Measurements from ENCODE around the gene VTI1A.

Gene VTI1A

DNA sequence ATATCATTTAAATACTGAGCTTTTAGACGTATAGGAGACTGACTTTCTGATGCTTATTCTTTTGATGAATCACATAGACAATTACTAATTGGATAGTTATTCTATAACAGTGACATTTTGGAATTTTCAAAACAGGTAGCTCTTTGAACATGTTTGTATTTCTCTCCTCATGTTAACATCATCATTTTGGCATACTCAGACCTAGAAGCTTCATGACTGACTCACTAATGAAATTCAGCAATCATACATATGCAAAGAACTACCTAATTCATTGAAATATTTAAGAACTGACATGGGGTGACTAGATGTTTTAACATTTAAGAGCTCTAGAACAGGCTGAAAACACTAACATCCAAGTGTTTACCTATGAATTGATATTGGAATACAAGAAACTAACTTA lies 192.3 kb downstream of the VTI1A start:
- DNase-seq, result no peak

DNA sequence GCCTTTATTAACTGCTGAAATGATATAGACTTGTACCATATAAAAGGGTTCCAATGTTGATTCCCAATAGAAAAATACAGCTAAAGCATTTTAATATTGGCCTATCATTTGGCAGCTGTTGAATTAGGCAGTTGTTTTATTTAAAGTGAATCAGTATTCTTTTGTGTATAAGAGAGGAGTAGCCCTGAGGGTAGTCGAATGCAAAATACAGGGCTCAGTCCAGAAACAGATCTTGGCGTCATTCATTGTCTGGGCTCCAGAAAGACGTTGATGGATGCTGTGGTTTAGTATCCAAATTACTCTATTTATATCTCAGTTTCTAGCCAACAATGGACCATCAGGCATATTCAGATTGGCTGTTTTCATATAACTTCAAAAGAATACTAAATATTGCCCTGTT lies 193.6 kb downstream of the VTI1A start:
- DNase-seq, result no peak

DNA sequence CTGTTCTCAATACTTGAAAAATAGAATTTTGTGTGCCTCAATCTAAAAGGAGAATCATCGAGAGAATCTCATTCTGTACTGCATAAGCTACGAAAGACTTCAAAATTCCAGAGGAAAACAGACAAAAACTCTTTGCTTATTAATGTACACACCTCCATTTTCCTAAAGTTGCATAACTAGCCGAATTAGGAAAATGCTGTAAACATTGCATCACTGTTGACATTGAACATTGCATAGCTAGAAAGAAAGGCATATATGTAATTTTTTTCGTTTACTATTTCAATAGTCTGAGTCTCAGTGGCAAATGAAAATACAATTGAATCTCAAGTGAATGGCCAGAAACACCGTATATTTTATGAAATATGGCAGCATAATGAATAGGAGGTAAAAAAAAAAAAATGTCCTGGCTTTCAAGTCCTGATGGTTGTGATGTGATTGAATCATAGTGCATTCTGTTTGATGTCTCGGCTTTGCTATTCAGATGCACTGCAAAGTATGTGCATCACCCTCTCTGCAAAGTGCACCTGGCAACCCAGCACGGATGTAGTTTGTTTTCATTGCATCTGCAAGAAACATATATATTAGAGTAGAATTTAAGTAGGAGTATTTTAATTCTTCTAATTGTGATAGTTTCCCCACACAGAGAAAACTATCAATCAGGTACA lies 196.7 kb downstream of the VTI1A start:
- DNase-seq, result no peak

DNA sequence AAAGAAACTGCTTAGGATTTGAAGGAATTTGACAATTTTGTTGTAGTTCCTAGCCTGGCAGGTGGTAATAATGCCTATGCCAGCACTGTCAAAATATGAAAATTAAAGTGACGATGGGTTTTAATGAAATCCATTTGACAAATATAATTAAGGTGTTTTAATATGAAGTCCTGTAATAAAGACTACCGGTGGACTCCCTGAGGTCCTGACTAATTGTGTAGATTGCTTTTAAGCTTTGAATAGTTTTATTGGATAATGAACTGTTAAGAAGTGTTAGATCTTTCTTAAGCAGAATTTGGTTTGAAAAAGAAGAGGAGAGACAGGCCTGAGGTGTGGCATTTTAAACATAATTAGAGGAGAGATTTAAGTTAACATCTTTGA lies 197.2 kb downstream of the VTI1A start:
- no peak for DNase-seq

DNA sequence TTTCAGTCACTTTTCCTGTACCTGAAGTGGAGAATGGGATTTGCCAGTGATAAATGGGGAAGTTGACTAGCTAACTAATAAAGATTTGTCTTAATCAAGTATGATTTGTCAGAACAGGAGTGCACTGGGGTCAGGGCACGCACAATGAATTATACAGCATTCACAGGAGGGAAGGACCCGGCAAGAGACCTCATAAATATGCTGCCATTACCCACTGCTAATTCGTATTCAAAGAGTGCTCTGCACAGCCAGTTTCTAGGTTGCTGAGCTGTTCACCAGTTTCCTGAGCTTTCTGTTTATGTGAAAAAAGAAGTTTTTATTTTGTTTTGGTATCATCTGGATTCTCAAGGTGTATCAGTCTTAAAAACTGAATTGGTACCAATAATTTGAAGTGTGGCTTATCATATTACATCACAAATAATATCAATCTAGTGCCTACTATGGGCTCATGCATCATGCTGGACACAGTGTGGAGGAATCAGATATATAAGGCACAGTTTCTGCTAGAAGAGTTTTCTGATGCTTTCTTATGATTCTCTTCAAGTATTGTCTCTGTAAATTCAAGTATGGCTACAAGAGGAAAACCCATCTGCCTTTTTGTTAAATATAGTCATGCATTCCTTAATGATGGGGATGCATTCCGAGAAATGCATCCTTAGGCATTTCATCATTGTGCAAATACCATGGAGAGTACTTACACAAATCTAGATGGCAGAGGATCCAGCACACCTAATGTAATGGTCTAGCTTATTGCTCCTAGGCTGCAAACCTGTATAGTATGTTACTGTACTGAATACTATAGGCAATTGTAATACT lies 202.2 kb downstream of the VTI1A start:
- no peak for DNase-seq

DNA sequence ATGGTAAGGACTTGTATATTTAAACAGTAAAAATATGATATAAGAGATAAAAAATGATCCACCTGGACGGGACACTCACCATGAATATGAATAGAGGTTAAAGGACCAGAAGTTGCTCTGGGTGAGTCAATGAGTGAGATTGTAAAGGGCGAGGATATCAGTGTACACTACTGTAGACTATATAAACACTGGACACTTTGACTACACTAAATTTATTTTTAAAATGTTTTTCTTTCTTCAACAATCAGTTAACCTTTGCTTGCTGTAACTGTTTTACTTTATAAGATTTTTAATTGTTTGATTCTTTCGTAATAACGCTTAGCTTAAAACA lies 202.8 kb downstream of the VTI1A start:
- DNase-seq, result no peak

DNA sequence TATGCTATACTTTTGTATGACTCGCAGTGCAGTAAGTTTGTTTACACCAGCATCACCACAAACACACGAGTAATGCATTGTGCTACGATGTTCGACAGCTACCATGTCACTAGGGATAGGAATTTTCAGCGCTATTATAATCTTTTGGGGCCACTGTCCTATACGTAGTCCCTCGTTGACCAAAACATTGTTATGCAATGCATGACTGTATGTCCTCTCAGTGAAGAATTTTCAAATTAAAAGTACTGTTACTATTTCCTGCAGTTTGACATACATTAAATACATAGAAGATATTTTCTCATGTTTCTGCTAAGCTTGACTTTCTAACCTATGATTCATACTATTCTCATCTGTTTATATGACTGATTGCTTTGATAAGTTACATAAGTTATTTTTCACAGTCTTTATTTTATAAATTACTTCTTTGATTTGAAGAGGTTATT lies 203.6 kb downstream of the VTI1A start:
- no peak for DNase-seq

DNA sequence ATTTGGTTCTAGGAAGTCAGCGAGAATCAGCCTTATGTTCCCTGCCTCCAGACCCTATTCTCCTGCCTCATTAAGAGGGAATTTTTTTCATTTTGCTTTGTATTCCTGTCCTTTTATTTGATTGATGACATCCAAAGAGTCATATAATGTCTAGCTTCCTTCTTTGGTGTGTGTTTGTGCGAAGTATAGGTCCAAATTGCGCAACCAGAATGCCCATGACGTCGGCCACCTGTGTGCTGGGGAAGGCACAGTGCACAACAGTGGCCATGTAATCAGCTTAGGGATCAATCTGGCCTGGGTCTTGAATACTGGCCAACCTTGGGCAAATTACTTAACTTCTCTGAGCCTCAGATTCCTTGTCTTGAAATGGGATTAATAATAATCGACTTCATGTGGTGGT lies 206.2 kb downstream of the VTI1A start:
- no peak for DNase-seq

DNA sequence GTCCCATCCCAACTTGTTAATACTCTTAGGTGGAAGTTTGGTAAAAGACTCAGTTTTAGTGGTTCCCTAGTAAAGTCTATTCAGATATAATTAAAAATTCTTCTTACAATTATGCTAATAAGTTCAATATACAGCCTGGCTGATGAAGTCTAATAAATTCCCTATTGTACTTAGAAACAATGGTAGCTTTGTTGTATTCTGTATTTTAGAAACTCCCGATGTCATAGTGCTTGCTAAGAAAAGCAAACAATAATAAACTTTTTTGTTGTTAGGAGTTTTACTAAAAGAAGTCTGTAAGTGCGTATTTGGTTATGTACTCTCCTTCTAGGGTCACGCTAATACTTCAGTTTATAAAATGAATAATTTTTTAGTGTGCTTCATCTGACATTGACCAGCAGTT lies 206.8 kb downstream of the VTI1A start:
- no peak for DNase-seq

DNA sequence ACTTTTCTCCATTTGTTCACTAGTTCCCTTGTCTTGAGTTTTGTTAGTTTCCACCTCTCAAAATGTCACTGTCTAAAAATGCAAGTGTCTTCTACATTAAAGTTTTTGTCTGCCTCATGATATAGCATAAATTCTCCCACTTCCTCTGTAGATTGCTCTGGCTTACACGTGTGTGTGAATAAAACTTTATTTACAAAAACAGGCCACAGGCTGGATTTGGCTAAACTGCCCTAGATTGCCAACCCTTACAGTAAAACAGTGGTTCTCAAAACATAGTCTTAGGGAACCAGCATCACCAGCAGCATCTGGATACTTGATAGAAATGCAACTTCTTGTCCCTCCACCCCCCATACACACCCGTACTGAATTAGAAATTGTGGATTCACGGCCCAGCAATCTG lies 207.8 kb downstream of the VTI1A start:
- no peak for DNase-seq

DNA sequence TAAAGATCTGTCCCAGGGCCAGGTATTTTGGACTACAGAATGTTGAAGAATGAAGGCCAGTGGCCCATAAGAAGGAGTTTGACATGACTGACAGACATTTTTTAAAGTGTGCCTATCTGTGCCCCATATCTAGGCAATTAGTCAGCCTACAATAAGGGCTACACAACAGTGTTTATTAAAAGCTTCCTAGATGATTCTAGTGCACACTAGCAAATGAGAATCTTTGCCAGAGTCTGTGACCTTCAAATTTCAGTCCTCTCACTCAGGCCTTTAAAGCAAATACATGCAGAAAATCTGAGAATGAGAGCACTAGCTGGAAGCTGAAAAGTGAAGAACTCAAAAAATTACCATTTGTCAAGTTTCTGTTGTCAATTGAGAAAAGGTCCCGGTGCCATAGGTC lies 208.7 kb downstream of the VTI1A start:
- DNase-seq, result no peak

DNA sequence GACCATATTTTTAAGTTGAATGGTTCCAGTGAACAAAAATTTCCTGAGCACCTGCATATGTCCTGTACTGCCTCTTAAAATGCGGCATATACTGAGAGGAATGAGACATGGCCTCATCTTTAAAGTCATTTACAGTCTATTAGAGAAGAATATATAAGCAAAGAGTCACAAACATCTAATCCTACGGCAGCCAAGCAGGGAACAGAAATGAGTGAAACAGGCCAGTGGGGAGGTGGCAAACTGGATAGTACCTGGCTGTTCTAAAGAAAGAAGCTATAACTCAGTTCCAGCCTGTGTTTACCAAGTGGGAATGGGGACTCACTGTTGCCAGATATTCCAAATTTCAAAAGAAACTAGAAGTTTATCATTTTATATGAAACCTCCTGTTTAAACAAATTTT lies 211.4 kb downstream of the VTI1A start:
- DNase-seq, result no peak

DNA sequence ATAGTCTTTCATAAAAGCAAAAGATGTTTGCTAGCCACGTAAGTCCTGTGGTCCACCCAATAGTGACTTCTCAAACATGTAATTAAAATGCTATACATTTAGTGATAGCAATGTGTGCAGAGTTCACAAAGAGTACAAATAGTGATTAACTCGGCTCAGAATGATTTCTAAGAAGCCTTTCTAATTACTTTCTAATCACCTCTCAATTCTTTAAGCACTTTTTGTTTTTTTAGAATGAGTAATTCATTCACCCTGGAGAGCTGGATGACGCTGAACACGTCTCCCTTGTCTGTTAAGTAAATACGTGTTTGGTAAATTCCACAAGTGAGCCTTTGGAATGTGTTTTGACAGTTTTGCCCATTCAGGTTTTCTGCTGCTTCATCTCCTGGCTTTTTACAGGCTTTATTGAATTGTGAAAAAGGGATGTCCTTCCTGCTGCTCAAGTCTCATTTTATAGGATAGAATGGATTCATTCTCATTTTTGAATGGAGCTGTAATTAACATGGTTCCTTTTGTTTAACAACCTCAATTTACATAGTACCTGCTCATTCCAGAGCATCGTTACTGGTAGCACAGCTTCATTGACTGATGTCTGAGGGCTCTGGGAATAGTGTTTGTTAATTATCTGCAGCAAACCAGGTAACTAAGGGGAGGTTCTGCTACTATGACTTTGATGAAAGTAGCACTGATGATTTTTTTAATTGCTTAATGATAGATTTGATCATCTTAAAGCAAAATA lies 212.1 kb downstream of the VTI1A start:
- no peak for DNase-seq

DNA sequence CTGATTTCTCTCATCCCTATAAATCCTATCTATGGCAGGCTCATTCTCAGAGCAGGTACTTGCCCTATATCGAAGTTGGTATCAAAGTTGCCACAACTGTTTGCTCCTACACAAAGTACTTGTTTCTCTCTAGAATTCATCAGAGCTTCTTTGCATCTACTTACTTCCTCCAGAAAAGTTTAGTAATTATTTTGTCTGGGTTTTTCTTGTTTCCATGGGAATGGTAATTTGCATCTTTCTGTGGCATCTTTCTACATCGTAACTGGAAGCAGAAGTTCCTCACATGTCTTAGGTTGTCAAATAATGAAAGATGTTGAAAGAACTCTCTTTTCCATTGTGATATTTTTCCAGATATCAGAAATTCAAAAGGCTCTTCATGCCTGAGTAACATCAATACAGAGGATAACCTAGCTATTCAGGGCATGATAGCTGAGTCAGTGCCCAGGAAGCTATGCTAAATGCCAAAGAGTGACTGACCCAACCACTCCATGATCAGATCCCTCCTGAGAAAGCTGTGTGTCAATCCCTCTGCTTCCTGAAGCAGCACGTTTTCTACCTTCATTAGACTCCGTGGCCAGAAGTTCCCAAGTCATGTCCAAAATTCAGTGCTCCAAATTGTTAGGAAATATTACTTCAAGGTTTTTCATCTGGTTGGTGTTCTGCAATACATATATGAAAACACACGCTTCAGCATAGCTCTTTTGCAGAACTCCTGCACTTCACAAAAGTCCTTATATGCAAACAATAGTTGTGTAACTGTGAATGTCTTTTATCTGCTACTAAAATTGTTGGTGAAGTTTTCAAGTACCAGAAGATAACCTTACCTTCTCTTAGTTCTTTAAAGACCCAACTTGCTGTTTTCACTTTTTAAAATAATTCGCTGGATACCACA lies 216.5 kb downstream of the VTI1A start:
- no peak for DNase-seq

DNA sequence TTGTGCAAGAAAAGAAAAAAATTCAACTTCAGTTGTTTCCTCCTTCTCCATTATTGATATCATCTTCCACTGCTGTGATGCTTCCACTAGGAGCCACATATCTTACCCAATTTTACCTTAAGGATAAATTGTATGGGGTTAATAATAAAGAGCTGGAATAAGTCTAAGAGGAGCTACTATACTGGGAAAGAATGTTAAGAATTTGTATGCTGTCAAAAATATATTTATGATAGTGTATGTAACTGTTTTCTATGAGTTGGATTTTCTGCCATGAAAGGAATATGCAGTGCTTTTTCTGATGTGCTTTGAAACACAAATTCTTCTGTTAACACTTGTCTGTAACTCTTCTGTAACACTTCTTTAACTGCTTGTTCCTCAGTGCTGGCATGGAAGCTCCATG lies 219.1 kb downstream of the VTI1A start:
- no peak for DNase-seq

DNA sequence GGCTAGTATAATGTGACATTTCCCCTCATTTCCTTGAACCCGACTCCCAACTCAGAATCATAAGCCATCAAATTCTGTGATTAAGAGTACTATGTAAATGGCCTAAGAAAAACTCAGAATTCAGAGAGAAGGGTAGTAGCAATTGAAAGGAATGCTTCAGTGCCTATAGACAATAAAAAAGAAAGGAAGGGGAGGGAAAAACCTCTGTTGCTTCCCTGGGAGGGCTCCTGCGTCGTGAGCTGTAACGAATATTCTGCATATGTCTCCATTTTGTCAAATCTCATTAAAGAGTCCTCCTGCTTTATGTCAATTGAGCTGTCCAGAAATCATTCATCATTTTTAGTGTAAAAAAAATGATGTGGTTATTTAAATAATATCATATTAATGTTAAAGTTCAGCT lies 223.0 kb downstream of the VTI1A start:
- no peak for DNase-seq

DNA sequence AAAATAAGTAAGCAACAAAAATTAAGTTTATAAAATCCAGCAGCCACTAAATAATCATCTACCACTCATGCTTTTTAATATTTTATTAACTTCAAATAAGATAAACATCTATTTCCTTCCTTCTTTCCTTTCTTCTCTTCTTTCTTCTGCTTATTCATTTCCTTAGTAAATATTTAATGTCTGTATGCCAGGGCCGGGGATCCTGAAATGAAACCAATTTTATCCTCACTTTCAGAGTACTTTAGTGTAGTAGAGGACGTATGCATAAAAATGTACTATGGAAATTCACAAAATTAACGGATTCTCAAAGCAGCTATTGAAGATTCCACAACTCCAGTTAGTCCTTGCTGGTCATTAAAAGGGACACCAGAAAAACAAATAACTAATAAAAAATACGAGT lies 224.7 kb downstream of the VTI1A start:
- no peak for DNase-seq

DNA sequence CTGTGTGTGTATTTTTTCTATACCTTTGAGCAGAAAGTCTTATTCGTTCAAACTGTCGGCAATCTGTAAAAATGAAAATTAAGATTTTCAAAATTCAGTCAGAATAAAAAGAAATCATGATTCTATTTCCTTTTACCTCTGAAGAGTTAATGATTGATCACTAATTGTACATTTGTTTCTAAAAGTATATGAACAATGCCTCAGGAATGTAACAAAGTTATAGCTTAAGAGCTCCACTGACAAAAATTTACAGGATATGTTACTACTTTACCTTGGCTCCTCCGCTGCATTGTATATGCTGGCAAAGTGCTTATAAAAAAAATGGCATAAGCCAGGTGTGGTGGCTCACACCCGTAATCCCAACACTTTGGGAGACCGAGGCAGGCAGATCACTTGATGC lies 225.7 kb downstream of the VTI1A start:
- DNase-seq, result no peak

DNA sequence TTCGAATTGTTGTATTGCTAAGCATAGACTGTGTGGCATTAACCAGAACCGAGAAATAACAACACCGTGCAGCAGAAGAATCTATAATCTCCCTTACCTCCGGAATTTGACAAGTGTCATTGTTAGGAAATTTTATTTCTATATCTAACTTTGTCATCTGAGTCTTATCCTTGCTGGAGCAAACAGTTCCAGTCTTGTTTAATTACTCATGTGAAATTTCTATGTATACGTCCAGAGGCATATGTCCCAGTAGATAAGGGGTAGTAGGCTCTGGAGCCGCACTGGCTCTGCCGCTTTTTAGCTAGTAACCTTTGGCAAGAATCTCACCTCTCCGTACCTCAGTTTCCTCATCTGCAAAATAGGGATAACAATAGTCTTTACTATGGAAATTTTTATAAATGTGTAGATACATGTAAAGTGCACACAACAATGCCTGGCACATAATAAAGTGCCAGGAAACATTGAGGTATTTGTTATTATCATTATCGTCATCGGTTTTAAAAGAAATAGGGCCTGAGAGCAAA lies 228.6 kb downstream of the VTI1A start:
- no peak for DNase-seq

DNA sequence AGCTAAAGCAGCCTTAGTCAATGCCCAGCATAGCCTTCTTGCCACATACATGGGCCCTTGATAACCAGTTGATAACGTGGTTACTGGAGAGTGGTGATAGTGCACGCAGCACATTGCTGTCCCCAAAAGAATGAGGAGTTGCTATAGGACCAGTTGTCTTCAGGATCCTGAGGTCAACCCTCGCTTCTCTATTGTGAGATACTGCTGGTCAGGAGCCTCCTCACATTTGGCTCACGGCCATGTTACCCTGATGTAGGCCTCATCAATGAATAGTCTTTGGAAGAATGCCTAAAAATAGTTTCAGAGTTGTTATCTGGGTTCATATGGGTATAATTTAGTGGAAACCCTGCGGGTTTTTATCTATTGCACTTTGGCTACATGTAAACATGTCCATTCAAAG lies 230.7 kb downstream of the VTI1A start:
- DNase-seq, result no peak

DNA sequence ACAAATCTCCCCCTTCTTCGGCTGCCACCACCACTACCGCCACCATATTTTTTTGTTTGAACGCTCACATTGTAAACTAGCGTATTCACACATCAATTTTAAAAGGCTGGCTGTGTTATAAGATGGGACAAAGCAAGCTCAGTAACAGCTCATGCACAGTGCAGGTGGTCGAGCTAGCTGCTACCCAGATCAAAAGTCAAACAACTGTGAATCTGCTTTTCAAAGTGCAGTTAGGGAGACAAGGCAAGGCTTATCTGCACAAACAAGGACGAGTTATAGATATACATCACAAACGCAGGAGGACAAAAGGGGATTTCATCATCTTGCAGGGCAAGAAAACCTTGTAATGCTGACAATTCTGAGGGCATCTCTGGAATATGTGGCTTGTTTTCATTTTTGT lies 231.6 kb downstream of the VTI1A start:
- DNase-seq, result no peak

DNA sequence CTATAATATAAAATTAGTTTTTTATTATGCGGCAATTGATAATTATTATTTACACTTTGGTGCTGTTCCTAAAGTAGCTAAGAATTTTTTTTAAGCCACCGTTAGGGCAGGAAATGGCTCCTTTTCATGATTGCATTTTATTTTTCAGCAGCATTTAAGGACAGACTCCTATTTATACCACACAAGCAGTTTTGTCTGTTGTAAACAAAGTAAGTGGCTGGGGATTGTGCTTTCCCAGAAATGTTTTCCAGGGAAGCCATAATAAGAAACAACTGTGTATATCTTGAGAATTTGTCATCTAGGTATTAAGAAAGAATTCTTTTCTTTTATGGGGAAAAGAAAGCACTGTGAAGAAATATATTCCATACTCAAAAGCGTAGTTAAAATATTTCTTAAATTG lies 232.0 kb downstream of the VTI1A start:
- no peak for DNase-seq

All from right kidney (tissue), 1 donor.